Nephron (organoid): ENCODE measurements around the gene MRPL2.

ENCODE experiments used
- H3K27ac Mint-ChIP-seq, 3 experiments: 2 replicates each; pipeline ENCODE4 v1.8.0; 2020; ENCODE audit warnings: mixed read lengths in 3 of 3, mild to moderate bottlenecking in 2 of 3, moderate library complexity in 1 of 3
- H3K27me3 Mint-ChIP-seq: 2 replicates; pipeline ENCODE4 v1.8.0; 2021; ENCODE audit warnings: low read depth, mild to moderate bottlenecking, moderate library complexity, mixed read lengths
- H3K36me3 Mint-ChIP-seq: 2 replicates; pipeline ENCODE4 v1.8.0; 2020; ENCODE audit warnings: low read depth, mixed read lengths
- H3K4me1 Mint-ChIP-seq: 2 replicates; pipeline ENCODE4 v1.8.0; 2020; ENCODE audit warnings: mixed read lengths
- H3K4me3 Mint-ChIP-seq, 3 experiments: 2 replicates each; pipeline ENCODE4 v1.8.0; 2020; ENCODE audit warnings: mild to moderate bottlenecking in 3 of 3, mixed read lengths in 3 of 3, moderate library complexity in 2 of 3
- H3K9me3 Mint-ChIP-seq: 2 replicates; pipeline ENCODE4 v1.8.0; 2020; ENCODE audit warnings: mixed read lengths
- TF ChIP-seq, protein P1 (sequence below), 3 experiments: fragments of 200-600 bp; sonication (generic); IDR thresholded peaks; one replicate each; pipeline ENCODE4 v1.5.0; 2021; ENCODE audit warnings: antibody characterized with exemption in 3 of 3; ENCODE audit not compliant: unreplicated experiment in 3 of 3

MRPL2 gene

GRCh38 chr6:43052842-43053544 is 6.2 kb downstream of the MRPL2 start:
- peak overlapping the region; percentile 96 to 98 (median 97) for H3K4me3 Mint-ChIP-seq
- no peaks in the 10 kb centered on the region for H3K27me3 Mint-ChIP-seq
- peak overlapping the region; percentile 98 to 99 (median 99) for H3K27ac Mint-ChIP-seq
- peaks cover 43% of the 10 kb centered on the region for H3K4me1 Mint-ChIP-seq
- H3K9me3 Mint-ChIP-seq, result no peaks in the 10 kb centered on the region
- TF ChIP-seq, protein P1, sequence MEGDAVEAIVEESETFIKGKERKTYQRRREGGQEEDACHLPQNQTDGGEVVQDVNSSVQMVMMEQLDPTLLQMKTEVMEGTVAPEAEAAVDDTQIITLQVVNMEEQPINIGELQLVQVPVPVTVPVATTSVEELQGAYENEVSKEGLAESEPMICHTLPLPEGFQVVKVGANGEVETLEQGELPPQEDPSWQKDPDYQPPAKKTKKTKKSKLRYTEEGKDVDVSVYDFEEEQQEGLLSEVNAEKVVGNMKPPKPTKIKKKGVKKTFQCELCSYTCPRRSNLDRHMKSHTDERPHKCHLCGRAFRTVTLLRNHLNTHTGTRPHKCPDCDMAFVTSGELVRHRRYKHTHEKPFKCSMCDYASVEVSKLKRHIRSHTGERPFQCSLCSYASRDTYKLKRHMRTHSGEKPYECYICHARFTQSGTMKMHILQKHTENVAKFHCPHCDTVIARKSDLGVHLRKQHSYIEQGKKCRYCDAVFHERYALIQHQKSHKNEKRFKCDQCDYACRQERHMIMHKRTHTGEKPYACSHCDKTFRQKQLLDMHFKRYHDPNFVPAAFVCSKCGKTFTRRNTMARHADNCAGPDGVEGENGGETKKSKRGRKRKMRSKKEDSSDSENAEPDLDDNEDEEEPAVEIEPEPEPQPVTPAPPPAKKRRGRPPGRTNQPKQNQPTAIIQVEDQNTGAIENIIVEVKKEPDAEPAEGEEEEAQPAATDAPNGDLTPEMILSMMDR (IDR thresholded peaks at IDR 0.05; ENCODE audit: unreplicated experiment in 3 of 3), result no peak
- H3K36me3 Mint-ChIP-seq, result peaks cover 54% of the 10 kb centered on the region

- H3K36me3 Mint-ChIP-seq, result peaks cover 53% of the 10 kb centered on the region
- H3K4me1 Mint-ChIP-seq, result peaks cover 41% of the 10 kb centered on the region
- TF ChIP-seq, protein P1 (IDR thresholded peaks at IDR 0.05; ENCODE audit: unreplicated experiment in 3 of 3), result no peak
- peak overlapping the region; percentile 98 to 99 (median 99) for H3K27ac Mint-ChIP-seq
- no peaks in the 10 kb centered on the region for H3K9me3 Mint-ChIP-seq
- H3K4me3 Mint-ChIP-seq, result peak overlapping the region; percentile 96 to 98 (median 97)
- H3K27me3 Mint-ChIP-seq, result no peaks in the 10 kb centered on the region
Measured at GRCh38 chr6:43052225-43052841, 6.9 kb downstream of the MRPL2 start.

DNA sequence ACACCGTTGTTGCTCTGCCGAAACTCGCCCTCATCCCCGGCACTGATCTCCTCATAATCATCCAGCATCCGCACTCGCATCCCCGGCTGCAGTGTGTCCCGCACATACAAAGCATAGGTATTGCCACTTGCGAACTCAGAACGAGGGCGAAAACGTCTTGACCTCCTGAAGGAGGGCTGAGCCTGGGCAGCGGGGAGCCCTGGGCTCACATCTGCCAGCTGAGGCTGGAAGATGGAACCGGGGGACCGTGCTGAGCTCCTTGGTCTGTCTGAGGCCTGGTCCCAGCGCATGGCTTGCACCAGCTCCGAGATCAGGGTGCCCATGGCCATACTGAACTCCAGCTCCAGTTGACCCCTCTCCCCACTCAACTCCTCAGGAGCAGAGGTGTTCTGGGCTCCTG is 8.3 kb downstream of the MRPL2 start:
- H3K9me3 Mint-ChIP-seq, result no peaks in the 10 kb centered on the region
- no peaks in the 10 kb centered on the region for H3K27me3 Mint-ChIP-seq
- TF ChIP-seq, protein P1 (IDR thresholded peaks at IDR 0.05; ENCODE audit: unreplicated experiment in 3 of 3), result no peak
- H3K4me1 Mint-ChIP-seq, result peaks cover 41% of the 10 kb centered on the region
- peaks cover 61% of the 10 kb centered on the region for H3K36me3 Mint-ChIP-seq
- peak overlapping the region in 2 of 3 experiments; percentile 2 to 50 for H3K27ac Mint-ChIP-seq
- peak overlapping the region; percentile 18 to 98 (median 97) for H3K4me3 Mint-ChIP-seq

GRCh38 chr6:43047998-43048397 is 11.2 kb downstream of the MRPL2 start:
- TF ChIP-seq, protein P1 (IDR thresholded peaks at IDR 0.05; ENCODE audit: unreplicated experiment in 3 of 3), result no peak
- no peaks in the 10 kb centered on the region for H3K9me3 Mint-ChIP-seq
- H3K4me1 Mint-ChIP-seq, result peaks cover 31% of the 10 kb centered on the region
- peaks cover 64% of the 10 kb centered on the region for H3K36me3 Mint-ChIP-seq
- no peaks in the 10 kb centered on the region for H3K27me3 Mint-ChIP-seq
- no peak overlapping the region for H3K27ac Mint-ChIP-seq
- no peak overlapping the region for H3K4me3 Mint-ChIP-seq

GRCh38 chr6:43045371-43045930 is 13.8 kb downstream of the MRPL2 start:
- Mint-ChIP-seq H3K27ac (no peak overlapping the region), H3K9me3 (no peaks in the 10 kb centered on the region), H3K4me1 (peaks cover 7% of the 10 kb centered on the region), H3K4me3 (no peak overlapping the region), H3K36me3 (peaks cover 66% of the 10 kb centered on the region), H3K27me3 (no peaks in the 10 kb centered on the region)
- TF ChIP-seq, protein P1 (IDR thresholded peaks at IDR 0.05; ENCODE audit: unreplicated experiment in 3 of 3), result no peak
